HFFc6 (cell line): Measurements from ENCODE around the gene NIPBL. TPM values are rescaled to one million over a fixed set of nuclear protein-coding genes. Genes with fewer than 3 reads are reported as not detected.

Experiments used
- DNase-seq: peaks from one replicate; pipeline ENCODE4 v3.0.0-alpha.2; 2018
- H3K27ac Mint-ChIP-seq: 2 replicates; pipeline ENCODE4 v1.8.0; 2020; ENCODE audit warnings: mild to moderate bottlenecking, mixed read lengths
- H3K27me3 Mint-ChIP-seq: 2 replicates; pipeline ENCODE4 v1.8.0; 2021; ENCODE audit warnings: mild to moderate bottlenecking, moderate library complexity, mixed read lengths; ENCODE audit not compliant: insufficient read depth
- H3K36me3 Mint-ChIP-seq: 2 replicates; pipeline ENCODE4 v1.8.0; 2021; ENCODE audit warnings: low read depth, mixed read lengths
- H3K4me1 Mint-ChIP-seq: 2 replicates; pipeline ENCODE4 v1.8.0; 2020; ENCODE audit warnings: low read depth, mixed read lengths
- H3K4me3 Mint-ChIP-seq: 2 replicates; pipeline ENCODE4 v1.8.0; 2020; ENCODE audit warnings: mild to moderate bottlenecking, moderate library complexity, mixed read lengths
- H3K9me3 Mint-ChIP-seq: 2 replicates; pipeline ENCODE4 v1.8.0; 2020; ENCODE audit warnings: mild to moderate bottlenecking, mixed read lengths
- total RNA-seq, 6 experiments: library from RNA; stranded (reverse); fragmentation: NEBNext Ultra II Directional; extraction: Animal tissue kit (Norgen Biotek cat#: 25700); gene quantifications; 2 replicates in 1 of 6; 3 replicates in 5 of 6; pipeline ENCODE4 v1.2.3, GENCODE V29; 2021
- TF ChIP-seq, protein P1 (sequence below): fragments of 200-600 bp; sonication (generic); IDR thresholded peaks from 2 replicates; pipeline ENCODE4 v1.5.0; 2021; ENCODE audit warnings: antibody characterized with exemption, mild to moderate bottlenecking

Gene NIPBL
- total RNA-seq, 6 experiments from 2014 or later: 31.6 to 35.7 (median 32.6) TPM

GRCh38 chr5:36928947-36929346 lies 52.4 kb downstream of the NIPBL start:
- H3K4me1 Mint-ChIP-seq: peaks cover 36% of the 10 kb centered on the region
- peaks cover 13% of the 10 kb centered on the region for H3K36me3 Mint-ChIP-seq
- H3K27ac Mint-ChIP-seq: peak overlapping the region; percentile 0; the same call in 1 of the 2 replicates
- peak; percentile 71 for DNase-seq
- no peaks in the 10 kb centered on the region for H3K9me3 Mint-ChIP-seq
- peak overlapping the region; percentile 44; the same call in 1 of the 2 replicates for H3K4me3 Mint-ChIP-seq
- TF ChIP-seq, protein P1, sequence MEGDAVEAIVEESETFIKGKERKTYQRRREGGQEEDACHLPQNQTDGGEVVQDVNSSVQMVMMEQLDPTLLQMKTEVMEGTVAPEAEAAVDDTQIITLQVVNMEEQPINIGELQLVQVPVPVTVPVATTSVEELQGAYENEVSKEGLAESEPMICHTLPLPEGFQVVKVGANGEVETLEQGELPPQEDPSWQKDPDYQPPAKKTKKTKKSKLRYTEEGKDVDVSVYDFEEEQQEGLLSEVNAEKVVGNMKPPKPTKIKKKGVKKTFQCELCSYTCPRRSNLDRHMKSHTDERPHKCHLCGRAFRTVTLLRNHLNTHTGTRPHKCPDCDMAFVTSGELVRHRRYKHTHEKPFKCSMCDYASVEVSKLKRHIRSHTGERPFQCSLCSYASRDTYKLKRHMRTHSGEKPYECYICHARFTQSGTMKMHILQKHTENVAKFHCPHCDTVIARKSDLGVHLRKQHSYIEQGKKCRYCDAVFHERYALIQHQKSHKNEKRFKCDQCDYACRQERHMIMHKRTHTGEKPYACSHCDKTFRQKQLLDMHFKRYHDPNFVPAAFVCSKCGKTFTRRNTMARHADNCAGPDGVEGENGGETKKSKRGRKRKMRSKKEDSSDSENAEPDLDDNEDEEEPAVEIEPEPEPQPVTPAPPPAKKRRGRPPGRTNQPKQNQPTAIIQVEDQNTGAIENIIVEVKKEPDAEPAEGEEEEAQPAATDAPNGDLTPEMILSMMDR: no peak
- no peaks in the 10 kb centered on the region for H3K27me3 Mint-ChIP-seq

DNA sequence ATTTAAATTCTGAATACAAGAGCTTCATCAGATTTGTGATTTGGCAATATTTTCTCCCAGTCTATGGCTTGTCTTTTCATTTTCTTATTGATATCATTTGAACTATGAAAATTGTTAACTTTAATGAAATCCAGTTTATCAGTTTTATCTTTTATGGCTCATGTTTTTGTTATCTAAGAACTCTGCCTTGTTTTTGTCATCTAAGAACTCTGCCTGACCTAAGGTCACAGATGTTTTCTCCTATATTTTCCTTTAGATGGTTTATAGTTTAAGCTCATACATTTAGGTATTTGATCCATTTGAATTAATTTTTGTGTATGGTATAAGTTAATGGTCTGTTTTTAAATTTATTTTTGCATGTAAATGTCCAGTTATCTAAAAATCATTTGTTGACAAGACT lies 52.9 kb downstream of the NIPBL start:
- peaks cover 13% of the 10 kb centered on the region for H3K36me3 Mint-ChIP-seq
- no peaks in the 10 kb centered on the region for H3K9me3 Mint-ChIP-seq
- H3K4me3 Mint-ChIP-seq: no peak overlapping the region
- no peak for DNase-seq
- peak overlapping the region; percentile 22; the same call in 1 of the 2 replicates for H3K27ac Mint-ChIP-seq
- TF ChIP-seq, protein P1: no peak
- H3K4me1 Mint-ChIP-seq: peaks cover 40% of the 10 kb centered on the region
- no peaks in the 10 kb centered on the region for H3K27me3 Mint-ChIP-seq

- Mint-ChIP-seq H3K27me3 (no peaks in the 10 kb centered on the region), H3K9me3 (no peaks in the 10 kb centered on the region), H3K4me3 (no peak overlapping the region), H3K36me3 (peaks cover 14% of the 10 kb centered on the region), H3K4me1 (peaks cover 54% of the 10 kb centered on the region), H3K27ac (no peak overlapping the region)
- TF ChIP-seq, protein P1: no peak
- DNase-seq: no peak
These were observed 55.5 kb downstream of the NIPBL start for GRCh38 chr5:36932056-36932455.

DNA sequence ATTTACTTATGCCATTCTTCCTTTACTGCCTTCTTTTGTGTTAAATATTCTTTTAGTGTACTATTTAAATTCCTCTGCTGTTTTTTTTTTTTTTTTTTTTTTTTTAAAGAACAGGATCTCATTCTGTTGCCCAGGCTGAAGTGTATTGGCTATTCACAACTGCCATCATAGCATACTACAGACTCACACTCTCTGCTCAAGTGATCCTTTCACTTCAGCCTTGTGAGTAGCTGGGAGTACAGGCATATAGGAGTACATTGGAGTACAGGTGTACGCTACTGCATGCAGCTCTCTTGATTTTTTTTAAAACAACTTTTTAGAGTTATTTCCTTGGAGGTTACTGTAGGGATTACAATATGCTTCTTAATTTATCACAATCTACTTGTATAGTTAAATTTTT lies 56.1 kb downstream of the NIPBL start:
- H3K4me3 Mint-ChIP-seq: no peak overlapping the region
- DNase-seq: no peak
- H3K9me3 Mint-ChIP-seq: no peaks in the 10 kb centered on the region
- H3K27me3 Mint-ChIP-seq: no peaks in the 10 kb centered on the region
- no peak overlapping the region for H3K27ac Mint-ChIP-seq
- H3K36me3 Mint-ChIP-seq: peaks cover 14% of the 10 kb centered on the region
- peaks cover 54% of the 10 kb centered on the region for H3K4me1 Mint-ChIP-seq
- TF ChIP-seq, protein P1: no peak

- DNase-seq: no peak
- Mint-ChIP-seq H3K4me1 (peaks cover 47% of the 10 kb centered on the region), H3K27me3 (no peaks in the 10 kb centered on the region; the same call in 1 of the 2 replicates), H3K36me3 (peaks cover 18% of the 10 kb centered on the region), H3K27ac (no peak overlapping the region), H3K4me3 (no peak overlapping the region), H3K9me3 (no peaks in the 10 kb centered on the region)
- TF ChIP-seq, protein P1: no peak
These were observed 58.3 kb downstream of the NIPBL start for GRCh38 chr5:36934740-36935356.
